Activated CD4-positive, alpha-beta T cell treated with anti-CD3 and anti-CD28 coated beads for 4 hours (primary cell): ENCODE measurements around the gene IKBKE.
A peak's percentile ranks its signal among the peaks of the same experiment; 100 is the strongest.

Source experiments
- DNase-seq, 2 donors: peaks; one replicate each; pipeline ENCODE4 v3.0.0-alpha.2; 2020

IKBKE gene

DNA sequence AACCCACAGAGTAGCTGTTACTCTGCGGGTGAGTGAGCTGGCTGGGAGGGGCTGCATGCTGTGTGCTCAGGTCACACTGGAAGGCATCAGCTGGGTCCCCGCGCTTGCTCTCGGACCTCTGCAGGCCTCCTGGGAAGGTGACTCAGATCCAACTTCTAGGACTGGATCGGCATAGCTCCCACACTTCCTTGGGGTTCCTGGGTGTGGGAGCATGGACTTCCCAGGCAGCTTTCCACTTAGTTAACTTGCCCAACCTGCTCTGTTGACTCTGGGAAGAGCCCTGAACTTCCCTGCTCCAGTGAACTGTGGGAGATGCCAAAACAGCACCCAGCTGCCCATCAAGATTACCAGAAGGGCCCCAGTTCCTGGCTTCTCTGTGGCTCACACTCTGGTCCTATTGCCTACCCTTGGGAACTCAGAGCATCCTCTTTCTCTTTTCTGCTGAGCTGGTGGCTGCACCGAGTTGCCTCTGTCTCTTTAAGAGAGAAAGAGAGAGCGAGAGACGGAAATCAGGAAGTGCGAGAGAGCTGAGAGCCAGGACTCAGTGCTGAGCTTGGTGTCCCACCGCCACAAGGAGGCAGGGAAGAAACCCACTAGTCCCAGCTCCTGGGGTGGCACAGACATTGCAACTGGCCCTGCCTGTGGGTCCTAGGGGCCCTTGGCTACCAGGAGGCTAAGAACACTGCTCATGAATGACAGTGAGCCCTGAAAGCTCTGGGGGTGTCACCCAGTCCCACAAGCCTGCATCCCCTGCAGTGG lies at the start of gene IKBKE:
Gene IKBKE, plus strand, starts transcription at position 544 of the 759 bp plus-strand sequence. CDS start 2,752 bp downstream, outside the sequence.
- peak; percentile 37 to 43 for DNase-seq

- no peak for DNase-seq
These were observed 48.5 kb upstream of the IKBKE start for GRCh38 chr1:206421616-206422340.

- DNase-seq = no peak
These were observed 47.8 kb upstream of the IKBKE start for GRCh38 chr1:206422525-206422924.

DNA sequence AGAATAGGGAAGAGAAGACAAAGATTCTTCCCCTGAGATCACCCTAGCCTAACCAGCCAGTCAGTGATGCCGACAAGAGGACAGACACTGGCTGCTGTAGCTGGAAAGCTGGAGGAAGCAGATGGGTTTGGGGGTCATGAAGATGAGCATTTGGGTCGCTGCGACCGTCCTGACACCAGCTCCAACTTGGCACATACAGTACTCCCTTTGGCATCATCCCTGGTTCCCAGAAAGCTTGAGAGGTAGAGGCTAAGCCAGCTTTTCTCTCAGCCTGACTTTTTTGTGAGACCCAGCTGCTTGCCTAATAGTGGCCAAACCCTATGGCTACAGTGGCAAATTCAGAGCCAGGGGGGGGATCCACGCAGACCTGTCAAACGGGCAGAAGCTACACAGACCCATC lies 43.0 kb upstream of the IKBKE start:
- no peak for DNase-seq

DNA sequence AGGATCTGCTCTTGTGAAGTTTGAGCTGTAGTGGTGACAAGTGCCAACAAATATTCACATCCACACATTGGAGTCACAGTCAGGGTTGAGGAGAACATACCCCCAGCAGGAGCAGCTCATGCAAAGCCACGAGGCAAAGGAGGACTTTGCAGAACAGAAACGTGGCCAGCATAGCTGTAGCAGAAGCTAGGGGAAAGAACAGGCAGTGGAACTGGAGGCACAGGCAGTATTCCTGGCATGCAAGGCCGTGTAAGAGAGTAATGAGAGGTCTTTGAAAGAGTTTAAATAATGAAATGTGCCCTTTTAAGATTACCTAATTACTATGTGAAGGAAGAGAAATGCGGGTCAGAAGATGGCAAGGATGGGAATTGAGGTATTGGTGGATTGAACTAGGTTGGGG lies 40.9 kb upstream of the IKBKE start:
- no peak for DNase-seq

- no peak for DNase-seq
These were observed 40.0 kb upstream of the IKBKE start for GRCh38 chr1:206430031-206430983.

DNA sequence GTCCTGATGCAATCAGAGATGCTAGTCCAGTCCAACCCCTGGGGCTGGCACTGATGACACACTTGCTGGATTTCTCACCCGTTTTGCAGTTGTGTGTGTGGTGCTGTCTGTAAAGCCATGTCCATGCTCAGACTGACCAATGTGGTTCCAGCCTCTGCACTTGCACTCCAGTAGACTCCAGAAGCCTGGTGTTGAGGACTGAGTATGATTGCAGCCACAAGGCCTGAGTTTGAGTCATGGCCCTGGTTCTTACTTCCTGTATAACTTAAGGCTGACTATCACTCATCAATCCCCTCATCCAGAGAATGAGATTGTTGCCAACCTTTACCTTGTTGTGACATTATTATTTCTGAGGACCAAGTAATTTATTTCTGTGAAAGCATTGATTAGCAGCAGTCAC lies 34.8 kb upstream of the IKBKE start:
- no peak for DNase-seq

- no peak for DNase-seq
These were observed 31.7 kb upstream of the IKBKE start for GRCh38 chr1:206438554-206438953.

DNA sequence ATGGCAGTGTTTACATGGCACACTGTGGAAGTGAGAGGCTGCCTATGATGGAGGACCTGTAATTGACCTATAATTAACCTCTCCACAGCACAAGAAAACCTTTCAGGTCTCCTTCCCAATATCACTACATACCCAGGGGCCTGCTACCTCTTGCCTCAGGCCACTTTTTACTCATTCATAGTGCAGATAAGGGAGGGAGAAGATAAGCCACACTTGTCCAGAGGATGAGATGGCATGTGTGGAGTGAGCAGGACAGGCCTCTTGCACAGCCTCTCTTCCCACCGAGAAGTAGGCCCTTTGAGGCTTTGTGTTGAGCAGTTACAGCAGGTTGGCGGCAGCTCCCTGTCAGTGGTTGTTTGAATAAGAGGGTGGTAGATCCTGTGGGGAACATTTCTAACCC lies 31.1 kb upstream of the IKBKE start:
- DNase-seq = no peak

DNA sequence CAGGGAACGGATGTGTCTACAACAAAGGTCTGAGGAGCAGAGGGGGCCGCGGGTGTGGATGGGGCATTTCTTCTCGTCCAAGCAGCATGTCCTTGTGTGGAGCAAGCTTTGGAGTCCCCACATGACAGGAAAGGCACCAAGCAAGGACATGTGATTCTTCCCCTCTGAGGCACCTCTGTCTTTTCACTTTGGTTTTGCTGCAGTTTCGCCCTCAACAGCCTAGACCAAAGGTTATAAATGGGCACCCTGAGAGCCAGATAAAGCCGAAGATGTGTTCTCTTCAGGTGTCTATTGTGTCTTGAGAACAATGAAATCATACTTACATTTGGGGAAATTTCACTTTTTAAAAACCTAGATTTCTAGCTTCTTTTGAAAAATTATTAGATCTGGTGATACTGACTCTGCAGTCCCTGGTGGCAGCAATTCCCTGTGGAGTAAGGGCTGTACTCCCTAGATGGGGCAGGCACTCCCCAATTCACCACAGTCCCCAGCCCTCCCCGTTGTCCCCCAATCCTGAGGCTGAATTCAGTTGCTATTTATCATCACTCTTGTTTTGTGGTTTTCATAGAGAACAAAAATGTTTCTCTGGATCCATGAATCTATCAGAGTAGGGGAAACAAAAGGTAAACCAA lies 28.8 kb upstream of the IKBKE start:
- DNase-seq = no peak

DNA sequence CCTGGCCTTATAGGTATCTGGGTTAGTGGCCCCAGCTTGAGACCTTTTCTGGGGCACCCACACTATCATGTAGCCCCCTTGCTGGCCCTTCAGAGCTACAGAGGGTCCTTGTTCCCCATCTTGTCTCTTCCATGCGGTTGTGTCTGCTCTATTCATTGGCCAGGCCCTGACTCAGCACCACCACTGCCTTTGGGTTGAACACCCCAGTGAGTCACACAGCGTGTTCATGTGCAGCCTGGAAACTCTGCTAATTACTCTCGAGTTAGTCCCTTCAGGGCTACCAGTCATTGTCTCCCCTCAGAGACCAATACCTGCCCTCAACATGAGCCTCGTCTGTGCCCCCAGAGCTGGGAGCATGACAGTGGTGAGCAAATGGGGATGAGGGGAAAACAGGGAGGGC lies 28.2 kb upstream of the IKBKE start:
- no peak for DNase-seq

GRCh38 chr1:206445116-206445515 lies 25.2 kb upstream of the IKBKE start:
- DNase-seq = no peak

- no peak for DNase-seq
These were observed 24.3 kb upstream of the IKBKE start for GRCh38 chr1:206445911-206446356.

DNA sequence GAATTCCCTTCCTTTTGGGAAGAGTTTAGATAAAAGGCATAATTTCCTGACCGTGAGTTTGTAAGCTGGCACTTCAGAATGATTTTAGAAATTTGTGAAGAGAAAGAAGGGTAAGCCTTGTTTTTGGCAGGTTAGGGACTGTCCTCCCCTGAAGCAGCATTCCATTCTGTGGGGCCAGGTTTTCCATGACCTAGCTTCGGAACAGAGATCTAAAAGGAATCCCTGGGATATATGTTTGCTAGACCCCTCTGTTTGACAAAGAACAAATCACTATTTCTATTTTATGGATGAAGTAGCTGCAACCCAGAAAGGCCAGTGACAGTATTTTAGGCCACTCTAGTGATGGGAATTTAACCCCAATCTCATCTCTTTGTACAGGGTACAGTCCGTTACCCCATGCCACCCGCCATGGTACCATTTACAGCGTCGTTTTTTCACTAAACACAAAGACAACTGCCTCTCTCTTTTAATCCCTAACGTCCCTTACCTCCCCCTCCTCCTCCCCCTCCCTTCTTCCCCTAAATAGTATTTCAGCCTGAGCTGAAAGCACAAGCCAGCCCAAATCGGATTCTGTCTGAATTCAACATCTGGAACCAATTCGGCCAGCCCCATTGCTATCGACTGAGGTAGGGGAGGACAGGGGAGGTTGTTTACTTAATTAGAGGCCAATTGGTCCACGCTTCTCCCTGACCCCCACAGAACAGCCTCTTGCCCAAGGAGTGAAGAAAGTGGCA lies 23.4 kb upstream of the IKBKE start:
- DNase-seq = no peak

DNA sequence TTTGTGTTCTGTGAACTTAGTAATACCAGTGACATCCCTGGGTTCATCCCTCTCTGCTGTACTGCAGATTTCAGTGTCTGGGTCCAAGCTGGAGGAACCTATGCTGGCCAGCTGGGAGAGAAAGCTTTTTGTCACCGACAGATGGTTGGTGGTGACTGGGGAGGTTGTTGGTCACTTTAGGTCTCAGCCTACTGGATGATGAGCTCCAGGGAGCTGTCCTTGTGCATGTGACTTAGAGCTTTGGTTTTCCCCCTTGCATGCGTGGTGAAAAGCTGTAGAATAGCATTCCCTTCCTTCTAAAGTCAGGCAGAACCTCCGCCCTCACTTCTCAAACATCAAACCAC lies 22.9 kb upstream of the IKBKE start:
- DNase-seq = no peak

DNA sequence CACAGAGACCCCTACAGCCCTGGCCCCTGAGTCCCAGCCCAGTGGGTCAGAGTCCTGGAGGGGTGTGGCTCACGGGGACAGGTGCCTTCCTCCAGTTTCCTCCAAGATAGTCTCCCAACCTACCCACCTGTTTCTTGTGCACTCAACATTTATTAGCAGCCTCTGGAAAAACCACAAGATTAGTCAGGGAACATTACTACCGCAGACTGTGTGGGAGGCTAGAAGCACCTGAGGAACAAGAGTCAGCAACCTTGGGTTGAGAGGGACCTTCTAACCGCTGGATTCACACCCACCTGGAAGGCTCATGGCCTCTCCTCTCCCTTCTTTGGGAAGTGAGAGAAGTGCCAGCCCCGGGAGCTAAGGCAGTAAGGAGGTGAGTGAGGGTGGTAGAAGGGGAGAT lies 22.5 kb upstream of the IKBKE start:
- no peak for DNase-seq

GRCh38 chr1:206448471-206448870 lies 21.8 kb upstream of the IKBKE start:
- DNase-seq = no peak

DNA sequence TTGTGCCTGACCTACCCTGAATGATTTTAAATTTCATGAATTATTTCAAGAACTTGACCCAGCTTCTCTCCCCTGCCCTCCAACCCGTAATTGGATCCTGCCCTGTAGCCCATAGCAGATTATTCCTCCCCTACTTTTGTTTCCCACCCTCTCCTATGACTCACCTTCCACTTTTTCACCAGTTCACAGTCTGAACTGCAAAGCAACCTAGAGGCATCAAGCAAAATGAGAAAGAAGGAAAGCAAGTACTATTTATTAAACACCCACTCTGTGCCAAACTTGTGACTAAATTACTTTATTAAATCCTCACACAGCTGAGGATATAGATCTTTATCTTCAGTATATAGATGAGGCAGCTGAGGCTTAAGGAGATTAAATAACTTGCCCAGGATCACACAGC lies 20.7 kb upstream of the IKBKE start:
- no peak for DNase-seq

DNA sequence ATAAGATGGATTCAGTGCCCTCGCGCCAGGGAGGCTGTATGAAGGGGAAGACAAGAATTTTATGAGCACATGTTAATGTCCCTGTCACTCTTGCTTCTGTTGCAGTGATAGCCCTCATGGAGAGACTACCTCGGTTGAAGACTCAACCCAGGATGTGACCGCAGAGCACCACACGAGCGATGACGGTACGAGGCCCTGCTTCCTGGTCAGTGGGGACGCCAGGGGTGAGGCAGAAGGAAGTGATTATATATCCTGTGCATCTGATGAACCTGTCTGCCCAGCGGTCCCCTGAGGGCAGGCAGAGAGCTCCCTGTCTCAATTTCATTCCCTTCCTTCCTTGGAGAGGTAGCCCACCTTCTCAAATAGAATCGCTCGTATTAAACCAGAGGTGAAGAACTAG lies 20.0 kb upstream of the IKBKE start:
- DNase-seq = no peak

GRCh38 chr1:206451134-206451686 lies 19.1 kb upstream of the IKBKE start:
- DNase-seq = no peak

DNA sequence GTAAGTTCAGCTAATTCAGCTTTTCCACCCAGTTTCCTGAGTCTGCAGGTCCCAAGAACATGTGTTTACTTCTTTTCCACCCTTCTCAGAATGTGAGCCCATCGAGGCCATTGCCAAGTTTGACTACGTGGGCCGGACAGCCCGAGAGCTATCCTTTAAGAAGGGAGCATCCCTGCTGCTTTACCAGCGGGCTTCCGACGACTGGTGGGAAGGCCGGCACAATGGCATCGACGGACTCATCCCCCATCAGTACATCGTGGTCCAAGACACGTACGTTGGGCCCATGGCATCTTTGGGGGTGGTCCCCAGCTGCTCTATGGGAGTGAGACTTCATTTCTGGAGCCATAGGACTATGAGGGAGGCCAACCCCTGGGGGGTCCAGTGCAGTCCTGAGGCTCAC lies 17.2 kb upstream of the IKBKE start:
- no peak for DNase-seq

GRCh38 chr1:206455289-206455665 lies 15.0 kb upstream of the IKBKE start:
- DNase-seq = no peak
